Tibial nerve (tissue), 4 donors: ENCODE data around the gene DLK1. TPM values are rescaled to one million over a fixed set of nuclear protein-coding genes. Genes with fewer than 3 reads are reported as not detected.

ENCODE experiments used
- DNase-seq, 2 donors: peaks; one replicate each; pipeline ENCODE4 v3.0.0-alpha.2; 2019; ENCODE audit warnings: low spot score in 2 of 2
- H3K27ac ChIP-seq, 4 donors: fragments of 200-600 bp; sonication (generic) in 3 of 4; one replicate each; pipeline ENCODE4 v1.5.1; 2017 to 2019; ENCODE audit warnings: mild to moderate bottlenecking in 1 of 4
- H3K27me3 ChIP-seq, 2 donors: fragments of 200-600 bp; sonication (generic) in 1 of 2; one replicate each; pipeline versions ENCODE4 v1.5.1 to v1.6.0; 2017 to 2019
- H3K36me3 ChIP-seq, 3 donors: fragments of 200-600 bp; sonication (generic); one replicate each; pipeline ENCODE4 v1.5.1; 2018 to 2019
- H3K4me1 ChIP-seq, 4 donors: fragments of 200-600 bp; sonication (generic) in 3 of 4; one replicate each; pipeline ENCODE4 v1.5.1; 2017 to 2019
- H3K4me3 ChIP-seq, 4 donors: fragments of 200-600 bp; sonication (generic) in 3 of 4; one replicate each; pipeline ENCODE4 v1.5.1; 2017 to 2019; ENCODE audit warnings: mild to moderate bottlenecking in 1 of 4, moderate library complexity in 1 of 4
- H3K9me3 ChIP-seq, 4 donors: fragments of 200-600 bp; sonication (generic) in 3 of 4; one replicate each; pipeline ENCODE4 v1.5.1; 2017 to 2019
- CTCF ChIP-seq, 5 experiments: fragments of 200-600 bp in 3 of 5; fragments of 450-650 bp in 2 of 5; sonication (generic) in 3 of 5; IDR thresholded peaks; one replicate each; pipeline ENCODE4 v1.5.1; 2016 to 2019; ENCODE audit warnings: antibody characterized with exemption in 5 of 5, mild to moderate bottlenecking in 3 of 5, moderate library complexity in 2 of 5
- EP300 ChIP-seq, 2 donors: sonication (generic); formaldehyde crosslinking; IDR thresholded peaks; one replicate each; pipeline ENCODE4 v1.6.1; 2017; ENCODE audit warnings: antibody characterized with exemption in 2 of 2, mild to moderate bottlenecking in 1 of 2
- POLR2A ChIP-seq, 2 donors: fragments of 450-650 bp; IDR thresholded peaks; one replicate each; pipeline ENCODE4 v1.6.1; 2017; ENCODE audit warnings: antibody characterized with exemption in 2 of 2, mild to moderate bottlenecking in 2 of 2, moderate library complexity in 2 of 2
- WGBS, 2 donors: methylation state at CpG; one replicate each; pipeline ENCODE4 v1.1.5; 2018; 5-methylcytosine and 5-hydroxymethylcytosine counted together
- total RNA-seq, 4 donors: library from RNA; depleted of rRNA; stranded (reverse); fragments of >200 nt; gene quantifications; one replicate each; pipeline ENCODE4 v1.1.0, GENCODE V29; 2016

Gene DLK1
- total RNA-seq, 4 donors from 2014 or later, result not detected

- TF ChIP-seq CTCF (IDR thresholded peaks at IDR 0.05) (no peak), EP300 (IDR thresholded peaks at IDR 0.05) (no peak), POLR2A (IDR thresholded peaks at IDR 0.05) (no peak)
- Histone ChIP-seq H3K27me3 (no peaks in the 10 kb centered on the region), H3K4me1 (no peaks in the 10 kb centered on the region), H3K36me3 (no peaks in the 10 kb centered on the region), H3K9me3 (no peaks in the 10 kb centered on the region), H3K4me3 (no peak overlapping the region), H3K27ac (no peak overlapping the region)
- 88 to 89% methylated on average over 8 to 14 of the region's 14 CpGs for WGBS, 2 donors
- DNase-seq, result no peak
Measured at GRCh38 chr14:100787659-100788058, 61.0 kb downstream of the DLK1 start.

Other genes with a start within 250 kb of the DLK1 start
- 10 to 100 TPM in 2 of 4 donors, 1 to 10 TPM in 2; 9.6 to 17.0 (median 11.6) TPM for gene BEGAIN, start 139.5 kb upstream of the DLK1 start, total RNA-seq
- gene MEG3, start 99.2 kb downstream of the DLK1 start, total RNA-seq, result 100 to 1,000 TPM; 101 to 177 (median 167) TPM
- not detected for gene RTL1, start 176.8 kb downstream of the DLK1 start, total RNA-seq